Epithelial cell of esophagus (primary cell): Measurements from ENCODE around the gene MTX3.

Experiments used
- DNase-seq: peaks from one replicate; pipeline ENCODE4 v3.0.0; 2010; ENCODE audit warnings: low read depth
- H3K4me3 ChIP-seq: 2 replicates; pipeline ENCODE4 v1.5.1; 2011; ENCODE audit warnings: mild to moderate bottlenecking, low read length, control low read depth
- TF ChIP-seq, protein P1 (sequence below): IDR thresholded peaks from 2 replicates; pipeline ENCODE4 v1.5.1; 2011; ENCODE audit warnings: low read depth, mild to moderate bottlenecking, low read length, control low read depth, inconsistent platforms; ENCODE audit not compliant: insufficient read depth; ENCODE audit errors: missing control alignments

Gene MTX3

DNA sequence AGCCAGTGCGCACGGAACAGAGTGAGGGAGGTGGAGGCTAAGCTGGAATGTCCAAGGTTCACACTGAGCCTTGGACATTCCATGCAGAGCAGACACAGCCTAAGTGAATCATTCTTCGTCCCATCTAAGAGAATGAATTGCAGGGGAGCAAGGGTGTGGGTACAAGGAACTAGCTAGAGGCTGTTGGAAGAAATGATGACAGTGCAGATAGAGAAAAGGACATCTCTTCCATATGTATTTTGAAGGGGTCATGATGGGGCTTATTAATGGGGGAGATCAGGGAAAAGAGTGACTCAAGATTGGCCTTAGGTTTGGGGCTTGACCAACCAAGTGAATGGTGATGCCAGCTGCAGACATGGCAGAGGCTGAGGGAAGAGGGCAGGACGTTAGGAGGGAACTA lies 59.2 kb downstream of the MTX3 start:
- TF ChIP-seq, protein P1, sequence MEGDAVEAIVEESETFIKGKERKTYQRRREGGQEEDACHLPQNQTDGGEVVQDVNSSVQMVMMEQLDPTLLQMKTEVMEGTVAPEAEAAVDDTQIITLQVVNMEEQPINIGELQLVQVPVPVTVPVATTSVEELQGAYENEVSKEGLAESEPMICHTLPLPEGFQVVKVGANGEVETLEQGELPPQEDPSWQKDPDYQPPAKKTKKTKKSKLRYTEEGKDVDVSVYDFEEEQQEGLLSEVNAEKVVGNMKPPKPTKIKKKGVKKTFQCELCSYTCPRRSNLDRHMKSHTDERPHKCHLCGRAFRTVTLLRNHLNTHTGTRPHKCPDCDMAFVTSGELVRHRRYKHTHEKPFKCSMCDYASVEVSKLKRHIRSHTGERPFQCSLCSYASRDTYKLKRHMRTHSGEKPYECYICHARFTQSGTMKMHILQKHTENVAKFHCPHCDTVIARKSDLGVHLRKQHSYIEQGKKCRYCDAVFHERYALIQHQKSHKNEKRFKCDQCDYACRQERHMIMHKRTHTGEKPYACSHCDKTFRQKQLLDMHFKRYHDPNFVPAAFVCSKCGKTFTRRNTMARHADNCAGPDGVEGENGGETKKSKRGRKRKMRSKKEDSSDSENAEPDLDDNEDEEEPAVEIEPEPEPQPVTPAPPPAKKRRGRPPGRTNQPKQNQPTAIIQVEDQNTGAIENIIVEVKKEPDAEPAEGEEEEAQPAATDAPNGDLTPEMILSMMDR, result no peak
- no peak for DNase-seq
- H3K4me3 ChIP-seq, result no peak overlapping the region

DNA sequence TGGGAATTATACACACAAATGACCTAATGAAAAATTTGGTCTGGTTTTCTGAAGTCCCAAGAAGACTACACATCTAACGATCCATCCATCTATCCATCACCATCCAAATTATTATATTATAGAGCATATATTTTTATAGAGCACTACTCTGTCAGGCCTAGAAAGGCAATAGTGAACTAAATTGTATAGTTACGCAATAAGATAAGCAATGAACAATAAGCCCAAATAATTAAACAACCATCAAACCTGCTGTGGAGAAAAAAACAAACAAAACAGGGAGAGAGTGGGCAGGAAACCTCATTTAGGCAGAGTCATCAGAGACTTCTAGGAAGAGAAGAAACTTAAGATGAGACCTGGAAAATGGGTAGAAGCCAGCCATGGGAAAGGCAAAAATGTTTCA lies 59.7 kb downstream of the MTX3 start:
- TF ChIP-seq, protein P1, result no peak
- no peak overlapping the region for H3K4me3 ChIP-seq
- no peak for DNase-seq

DNA sequence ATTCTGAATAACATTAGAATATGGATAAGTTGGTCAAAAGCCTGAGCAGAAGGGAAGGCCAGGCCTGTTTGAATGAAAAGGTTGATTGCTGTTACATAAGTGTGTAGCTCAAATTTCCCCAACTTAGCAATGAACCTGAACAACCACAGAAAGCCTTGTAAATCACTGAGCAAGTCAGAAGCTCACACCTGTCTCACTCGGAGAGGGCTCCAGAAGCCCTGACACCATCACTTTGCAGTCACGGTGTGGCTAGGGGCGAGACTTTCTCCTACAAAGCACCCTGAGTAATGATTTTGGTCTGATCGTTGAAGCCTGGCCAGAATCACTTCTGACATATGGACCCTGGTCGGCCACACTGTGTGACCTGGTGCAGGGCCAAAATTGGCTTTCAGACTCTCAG lies 62.0 kb downstream of the MTX3 start:
- no peak overlapping the region for H3K4me3 ChIP-seq
- TF ChIP-seq, protein P1, result no peak
- no peak for DNase-seq
